Epithelial cell of prostate (primary cell): ENCODE results near the gene MAP4.
A peak's percentile ranks its signal among the peaks of the same experiment; 100 is the strongest.
"Not testable (repeated sequence)": the region's sequence is repeated elsewhere in the genome, so short reads cannot be mapped to it uniquely, and the experiment has no call there.

Source experiments
- DNase-seq: peaks from one replicate; pipeline ENCODE4 v3.0.0-alpha.2; 2011; ENCODE audit warnings: low read depth, low spot score
- H3K27ac ChIP-seq: fragments of 450-650 bp; 2 replicates; pipeline ENCODE4 v1.5.1; 2017; ENCODE audit warnings: mild to moderate bottlenecking

MAP4 gene

GRCh38 chr3:48016301-48016973, at the start of gene MAP4:
Gene MAP4 (minus strand): TSS chr3:48016416. CDS start chr3:47998860, 17,556 bp downstream.
- DNase-seq = no peak
- H3K27ac ChIP-seq = peak within 1 kb of the TSS; percentile 89

GRCh38 chr3:48065035-48065434, 48.8 kb upstream of the MAP4 start:
- DNase-seq = no peak
- peak overlapping the region; percentile 12 for H3K27ac ChIP-seq

- DNase-seq = no peak
- peak overlapping the region; percentile 12 for H3K27ac ChIP-seq
These were observed 48.1 kb upstream of the MAP4 start for GRCh38 chr3:48064292-48064829.

GRCh38 chr3:48061586-48061985, 45.4 kb upstream of the MAP4 start:
- not testable (repeated sequence) for DNase-seq, H3K27ac ChIP-seq

GRCh38 chr3:48058091-48058490, 41.9 kb upstream of the MAP4 start:
- H3K27ac ChIP-seq = no peak overlapping the region
- no peak for DNase-seq

- no peak overlapping the region for H3K27ac ChIP-seq
- DNase-seq = no peak
These were observed 41.3 kb upstream of the MAP4 start for GRCh38 chr3:48057521-48057920.

GRCh38 chr3:48047841-48048464, 31.7 kb upstream of the MAP4 start:
- H3K27ac ChIP-seq = no peak overlapping the region
- no peak for DNase-seq

GRCh38 chr3:48042071-48042760, 26.0 kb upstream of the MAP4 start:
- H3K27ac ChIP-seq = no peak overlapping the region
- DNase-seq = no peak

- no peak overlapping the region for H3K27ac ChIP-seq
- DNase-seq = no peak
These were observed 23.4 kb upstream of the MAP4 start for GRCh38 chr3:48039487-48040190.

GRCh38 chr3:48038971-48039481, 22.8 kb upstream of the MAP4 start:
- no peak overlapping the region for H3K27ac ChIP-seq
- no peak for DNase-seq

GRCh38 chr3:48034000-48034516, 17.8 kb upstream of the MAP4 start:
- peak; percentile 24 for DNase-seq
- H3K27ac ChIP-seq = peak overlapping the region; percentile 30

- DNase-seq = no peak
These were observed 14.0 kb upstream of the MAP4 start for GRCh38 chr3:48030188-48030587.

GRCh38 chr3:48026951-48027908, 11.0 kb upstream of the MAP4 start:
- no peak for DNase-seq
- H3K27ac ChIP-seq = peak overlapping the region; percentile 41

More at GRCh38 chr3:48030188-48030587, 14.0 kb upstream of the MAP4 start:
- no peak overlapping the region for H3K27ac ChIP-seq

- DNase-seq = no peak
- H3K27ac ChIP-seq = no peak overlapping the region
These were observed 9.9 kb upstream of the MAP4 start for GRCh38 chr3:48026098-48026497.

- DNase-seq = no peak
- H3K27ac ChIP-seq = no peak overlapping the region
These were observed 8.2 kb upstream of the MAP4 start for GRCh38 chr3:48024401-48024800.

- H3K27ac ChIP-seq = no peak overlapping the region
- DNase-seq = no peak
These were observed 7.2 kb upstream of the MAP4 start for GRCh38 chr3:48023377-48023776.

GRCh38 chr3:48022178-48022577, 6.0 kb upstream of the MAP4 start:
- H3K27ac ChIP-seq = no peak overlapping the region
- no peak for DNase-seq

GRCh38 chr3:48018841-48019240, 2.6 kb upstream of the MAP4 start:
- DNase-seq = peak; percentile 81
- H3K27ac ChIP-seq = peak overlapping the region; percentile 89
